Measurements from ENCODE around the gene GARNL3.

GARNL3 gene

GRCh38 chr9:127388037-127388855 is 123.7 kb downstream of the GARNL3 start:
- DNase-seq (ENCODE audit: low spot score), result peak; percentile 73

GRCh38 chr9:127388856-127389238 is 124.3 kb downstream of the GARNL3 start:
- no peak for DNase-seq (ENCODE audit: low spot score)

- DNase-seq (ENCODE audit: low spot score), result no peak
These were observed 125.0 kb downstream of the GARNL3 start for GRCh38 chr9:127389381-127390247.

GRCh38 chr9:127390248-127390545 is 125.6 kb downstream of the GARNL3 start:
- no peak for DNase-seq (ENCODE audit: low spot score)

- peak; percentile 70 for DNase-seq (ENCODE audit: low spot score)
These were observed 126.0 kb downstream of the GARNL3 start for GRCh38 chr9:127390563-127390962.

GRCh38 chr9:127392166-127392565 is 127.6 kb downstream of the GARNL3 start:
- no peak for DNase-seq (ENCODE audit: low spot score)

- no peak for DNase-seq (ENCODE audit: low spot score)
These were observed 128.4 kb downstream of the GARNL3 start for GRCh38 chr9:127392976-127393375.

- no peak for DNase-seq (ENCODE audit: low spot score)
These were observed 129.1 kb downstream of the GARNL3 start for GRCh38 chr9:127393645-127394044.

- DNase-seq (ENCODE audit: low spot score), result peak; percentile 42
These were observed 131.1 kb downstream of the GARNL3 start for GRCh38 chr9:127395497-127396252.

GRCh38 chr9:127396253-127396807 is 131.8 kb downstream of the GARNL3 start:
- no peak for DNase-seq (ENCODE audit: low spot score)

GRCh38 chr9:127396808-127397645 is 132.5 kb downstream of the GARNL3 start, which contains the start of gene SLC2A8:
Gene SLC2A8, plus strand, starts transcription at chr9:127397169. Its CDS starts 62 bp downstream, at chr9:127397231.
- peak; percentile 89 for DNase-seq (ENCODE audit: low spot score)

GRCh38 chr9:127397646-127398274 is 133.2 kb downstream of the GARNL3 start:
- peak; percentile 70 for DNase-seq (ENCODE audit: low spot score)

- DNase-seq (ENCODE audit: low spot score), result no peak
These were observed 133.7 kb downstream of the GARNL3 start for GRCh38 chr9:127398275-127398647.

GRCh38 chr9:127398715-127399400 is 134.3 kb downstream of the GARNL3 start:
- no peak for DNase-seq (ENCODE audit: low spot score)

- DNase-seq (ENCODE audit: low spot score), result no peak
These were observed 135.2 kb downstream of the GARNL3 start for GRCh38 chr9:127399736-127400269.

- no peak for DNase-seq (ENCODE audit: low spot score)
These were observed 138.0 kb downstream of the GARNL3 start for GRCh38 chr9:127402401-127403090.

- no peak for DNase-seq (ENCODE audit: low spot score)
These were observed 139.1 kb downstream of the GARNL3 start for GRCh38 chr9:127403507-127404192.

GRCh38 chr9:127404631-127405030 is 140.1 kb downstream of the GARNL3 start:
- DNase-seq (ENCODE audit: low spot score), result no peak

Data from HuH-7 (cell line).